ENCODE measurements around the gene KDELR3. TPM values are rescaled to one million over a fixed set of nuclear protein-coding genes. Genes with fewer than 3 reads are reported as not detected.
A peak's percentile ranks its signal among the peaks of the same experiment; 100 is the strongest.

The KDELR3 gene
- total RNA-seq, 1 experiment from 2014 or later, result 15.5 TPM

GRCh38 chr22:38501797-38502672, 34.1 kb downstream of the KDELR3 start:
- peak in 1 of 2 experiments; percentile 25 for DNase-seq
- H4K20me1 ChIP-seq (ENCODE audit: insufficient read depth), result peaks cover 83% of the 10 kb centered on the region
- no peaks in the 10 kb centered on the region for H3K9me2 ChIP-seq (ENCODE audit: insufficient read depth)
- peaks cover 55% of the 10 kb centered on the region for H3F3A ChIP-seq (ENCODE audit: insufficient read depth, low read depth)
- no TSS peak for BruUV-seq (replicated peaks)
- peak overlapping the region; percentile 4 for H3K27ac ChIP-seq
- intact Hi-C loops (cut with micrococcal nuclease; ENCODE audit: unreplicated experiment), result loop anchor here (10.0 kb wide), 3 partner anchors 153 to 447 kb away; partner anchors contain the start of genes CBY1, FAM227A, GTPBP1 and JOSD1
- H3K4me3 ChIP-seq, result peak overlapping the region; percentile 99; the same call in 1 of the 2 replicates
- H3K4me1 ChIP-seq (replicated peaks; ENCODE audit: insufficient read depth), result peaks cover 28% of the 10 kb centered on the region
- ChIA-PET CTCF (no interaction called here), POLR2A (ENCODE audit: unreplicated experiment) (interaction anchor here (0.7 kb wide), 2 partner anchors 25 to 121 kb away, joined by 3 to 4 read pairs; no protein-coding TSS in a partner anchor)
- TF ChIP-seq EZH2 (IDR thresholded peaks at IDR 0.05; ENCODE audit: low read depth) (no peak), CTCF (conservative IDR thresholded peaks at IDR 0.05) (no peak)
- H2AFZ ChIP-seq, result no peak overlapping the region
- H3K79me2 ChIP-seq (ENCODE audit: low read depth), result peaks cover 89% of the 10 kb centered on the region
- H3K27me3 ChIP-seq (ENCODE audit: insufficient read depth, low read depth), result no peaks in the 10 kb centered on the region
- peaks cover 77% of the 10 kb centered on the region for H3K36me3 ChIP-seq (ENCODE audit: low read depth)
- H3K9me3 ChIP-seq (ENCODE audit: insufficient read depth, low read depth), result no peaks in the 10 kb centered on the region
- peak overlapping the region; percentile 97 for H3K4me2 ChIP-seq

GRCh38 chr22:38503021-38503420, 35.1 kb downstream of the KDELR3 start:
- peak in 1 of 2 experiments; percentile 28 for DNase-seq
- Histone ChIP-seq H3K4me2 (peak overlapping the region; percentile 97), H3K79me2 (ENCODE audit: low read depth) (peaks cover 80% of the 10 kb centered on the region), H3K27ac (peak overlapping the region; percentile 4; the same call in 1 of the 2 replicates), H3K9me2 (ENCODE audit: insufficient read depth) (no peaks in the 10 kb centered on the region), H4K20me1 (ENCODE audit: insufficient read depth) (peaks cover 73% of the 10 kb centered on the region), H3K36me3 (ENCODE audit: low read depth) (peaks cover 67% of the 10 kb centered on the region), H3K4me1 (replicated peaks; ENCODE audit: insufficient read depth) (peaks cover 32% of the 10 kb centered on the region), H3K9me3 (ENCODE audit: insufficient read depth, low read depth) (no peaks in the 10 kb centered on the region), H3K4me3 (peak overlapping the region; percentile 99), H2AFZ (no peak overlapping the region), H3F3A (ENCODE audit: insufficient read depth, low read depth) (peaks cover 45% of the 10 kb centered on the region), H3K27me3 (ENCODE audit: insufficient read depth, low read depth) (no peaks in the 10 kb centered on the region)
- ChIA-PET POLR2A (ENCODE audit: unreplicated experiment) (no interaction called here), CTCF (no interaction called here)
- no TSS peak for BruUV-seq (replicated peaks)
- intact Hi-C loops (cut with micrococcal nuclease; ENCODE audit: unreplicated experiment), result loop anchor here (10.0 kb wide), 3 partner anchors 152 to 448 kb away; partner anchors contain the start of genes CBY1, FAM227A, GTPBP1 and JOSD1
- TF ChIP-seq CTCF (conservative IDR thresholded peaks at IDR 0.05), result no peak
- TF ChIP-seq EZH2 (IDR thresholded peaks at IDR 0.05; ENCODE audit: low read depth), result no peak

- peaks cover 32% of the 10 kb centered on the region for H3K4me1 ChIP-seq (replicated peaks; ENCODE audit: insufficient read depth)
- CTCF ChIA-PET, result no interaction called here
- H3K4me2 ChIP-seq, result peak overlapping the region; percentile 97
- H3K9me2 ChIP-seq (ENCODE audit: insufficient read depth), result no peaks in the 10 kb centered on the region
- TF ChIP-seq CTCF (conservative IDR thresholded peaks at IDR 0.05) (no peak), EZH2 (IDR thresholded peaks at IDR 0.05; ENCODE audit: low read depth) (no peak)
- peak overlapping the region; percentile 99 for H3K4me3 ChIP-seq
- no peak overlapping the region; the same call in 1 of the 2 replicates for H2AFZ ChIP-seq
- peak overlapping the region; percentile 96 for H3K27ac ChIP-seq
- DNase-seq, result peak; percentile 24 to 36
- H4K20me1 ChIP-seq (ENCODE audit: insufficient read depth), result peaks cover 55% of the 10 kb centered on the region
- TSS peak; percentile 51 for BruUV-seq (replicated peaks)
- POLR2A ChIA-PET (ENCODE audit: unreplicated experiment), result no interaction called here
- peaks cover 27% of the 10 kb centered on the region; the same call in 1 of the 2 replicates for H3F3A ChIP-seq (ENCODE audit: insufficient read depth, low read depth)
- H3K9me3 ChIP-seq (ENCODE audit: insufficient read depth, low read depth), result no peaks in the 10 kb centered on the region
- intact Hi-C loops (cut with micrococcal nuclease; ENCODE audit: unreplicated experiment), result loop anchor here (10.0 kb wide), 3 partner anchors 150 to 450 kb away; partner anchors contain the start of genes CBY1, FAM227A, GTPBP1 and JOSD1
- peaks cover 48% of the 10 kb centered on the region for H3K36me3 ChIP-seq (ENCODE audit: low read depth)
- peaks cover 61% of the 10 kb centered on the region for H3K79me2 ChIP-seq (ENCODE audit: low read depth)
- H3K27me3 ChIP-seq (ENCODE audit: insufficient read depth, low read depth), result no peaks in the 10 kb centered on the region
Observed at GRCh38 chr22:38504731-38505540, 37.0 kb downstream of the KDELR3 start.

Measured in PC-9 (cell line).